Fibroblast of villous mesenchyme (primary cell): ENCODE results near the gene LHFPL2. TPM values are rescaled to one million over a fixed set of nuclear protein-coding genes. Genes with fewer than 3 reads are reported as not detected.
A peak's percentile ranks its signal among the peaks of the same experiment; 100 is the strongest.

ENCODE experiments used
- DNase-seq: peaks from one replicate; pipeline ENCODE4 v3.0.0-alpha.2; 2010; ENCODE audit warnings: low read depth
- H3K4me3 ChIP-seq: 2 replicates; pipeline ENCODE4 v1.5.1; 2011; ENCODE audit warnings: low read depth, mild to moderate bottlenecking, low read length
- total RNA-seq: library from RNA; depleted of rRNA; stranded (reverse); fragments of >200 nt; gene quantifications from 2 replicates; pipeline ENCODE4 v1.2.3, GENCODE V29; 2012
- TF ChIP-seq, protein P1 (sequence below): IDR thresholded peaks from 2 replicates; pipeline ENCODE4 v1.5.1; 2012; ENCODE audit warnings: low read depth, mild to moderate bottlenecking, low read length; ENCODE audit not compliant: insufficient read depth

Gene LHFPL2
- total RNA-seq, 1 donor, result 35.0 TPM

DNA sequence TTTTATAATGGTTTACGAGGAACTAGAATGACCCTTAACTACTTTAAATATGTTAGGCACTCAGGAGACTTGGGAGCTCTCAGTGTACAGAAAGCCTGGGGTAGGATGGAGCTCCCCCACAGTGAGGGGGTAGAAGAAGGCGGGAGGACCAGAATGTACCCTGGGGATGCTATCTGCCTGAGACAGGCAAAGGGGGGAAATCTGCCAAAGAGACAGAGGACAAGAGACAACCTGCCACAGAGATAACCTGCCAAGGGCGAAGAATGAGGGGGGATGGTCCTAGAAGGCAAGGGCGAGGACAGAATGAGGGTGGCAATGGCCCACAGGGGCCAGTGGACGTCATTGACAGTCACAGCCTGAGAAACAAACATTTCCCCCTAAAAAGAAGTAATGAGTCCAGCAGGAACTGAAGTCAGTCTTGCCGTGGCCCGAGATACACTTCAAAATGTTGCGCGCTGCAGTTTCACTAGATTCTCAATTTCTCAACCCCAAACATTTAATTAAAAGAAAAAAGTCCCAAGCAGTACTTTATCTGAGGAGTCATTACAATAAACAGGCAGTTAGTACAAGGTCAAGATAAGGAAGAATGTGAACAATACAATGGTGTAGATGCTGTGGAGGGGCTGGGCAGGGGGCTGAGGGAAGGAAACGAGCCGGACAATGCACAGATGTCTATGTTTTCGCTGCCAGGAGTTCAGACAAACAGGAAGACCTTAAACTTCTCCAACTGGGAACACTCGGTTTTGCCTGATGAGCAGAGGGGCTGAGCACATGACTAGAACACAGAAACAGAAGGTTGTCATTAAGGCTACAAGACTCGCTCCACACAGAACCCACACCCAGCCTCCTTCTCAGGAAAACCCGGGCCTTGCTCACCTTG lies 125.0 kb downstream of the LHFPL2 start:
- TF ChIP-seq, protein P1, sequence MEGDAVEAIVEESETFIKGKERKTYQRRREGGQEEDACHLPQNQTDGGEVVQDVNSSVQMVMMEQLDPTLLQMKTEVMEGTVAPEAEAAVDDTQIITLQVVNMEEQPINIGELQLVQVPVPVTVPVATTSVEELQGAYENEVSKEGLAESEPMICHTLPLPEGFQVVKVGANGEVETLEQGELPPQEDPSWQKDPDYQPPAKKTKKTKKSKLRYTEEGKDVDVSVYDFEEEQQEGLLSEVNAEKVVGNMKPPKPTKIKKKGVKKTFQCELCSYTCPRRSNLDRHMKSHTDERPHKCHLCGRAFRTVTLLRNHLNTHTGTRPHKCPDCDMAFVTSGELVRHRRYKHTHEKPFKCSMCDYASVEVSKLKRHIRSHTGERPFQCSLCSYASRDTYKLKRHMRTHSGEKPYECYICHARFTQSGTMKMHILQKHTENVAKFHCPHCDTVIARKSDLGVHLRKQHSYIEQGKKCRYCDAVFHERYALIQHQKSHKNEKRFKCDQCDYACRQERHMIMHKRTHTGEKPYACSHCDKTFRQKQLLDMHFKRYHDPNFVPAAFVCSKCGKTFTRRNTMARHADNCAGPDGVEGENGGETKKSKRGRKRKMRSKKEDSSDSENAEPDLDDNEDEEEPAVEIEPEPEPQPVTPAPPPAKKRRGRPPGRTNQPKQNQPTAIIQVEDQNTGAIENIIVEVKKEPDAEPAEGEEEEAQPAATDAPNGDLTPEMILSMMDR, result no peak
- H3K4me3 ChIP-seq, result no peak overlapping the region
- no peak for DNase-seq

DNA sequence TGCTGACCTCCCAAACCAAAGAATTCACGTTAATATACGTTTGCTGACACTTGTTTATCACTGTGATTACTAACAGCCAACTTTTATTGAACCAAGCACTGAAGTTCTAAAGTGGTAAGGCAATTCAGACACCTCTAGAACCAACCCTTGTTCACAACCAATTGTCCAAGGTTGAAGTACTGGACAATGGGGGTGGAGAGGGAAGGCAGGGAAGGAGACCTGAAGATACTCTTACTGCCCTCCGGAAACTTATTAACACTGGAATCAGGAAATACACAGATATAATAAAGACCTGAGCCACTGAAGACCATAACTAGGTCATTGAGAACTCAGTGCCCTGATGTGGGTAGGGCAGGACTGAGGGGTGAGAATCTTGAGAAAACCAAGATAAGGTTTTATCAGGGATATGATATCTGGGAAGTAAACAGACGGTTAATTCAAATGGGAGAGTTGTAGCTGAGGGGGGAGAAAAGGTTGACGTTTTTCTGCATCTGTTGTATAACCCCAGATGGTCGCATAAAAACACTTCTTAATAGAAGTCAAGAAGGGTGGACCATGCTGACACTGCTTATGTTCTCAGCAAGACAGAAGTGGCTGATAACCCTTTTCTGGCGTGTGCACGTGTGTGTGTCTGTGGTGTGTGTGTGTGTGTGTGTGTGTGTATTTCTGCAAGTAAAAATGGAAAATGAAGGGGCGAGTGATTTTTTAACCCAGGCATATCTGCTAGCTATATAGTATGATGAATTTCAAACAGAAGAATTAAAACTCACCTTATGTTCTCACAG lies 125.9 kb downstream of the LHFPL2 start:
- TF ChIP-seq, protein P1, result no peak
- H3K4me3 ChIP-seq, result no peak overlapping the region
- peak; percentile 64 for DNase-seq

DNA sequence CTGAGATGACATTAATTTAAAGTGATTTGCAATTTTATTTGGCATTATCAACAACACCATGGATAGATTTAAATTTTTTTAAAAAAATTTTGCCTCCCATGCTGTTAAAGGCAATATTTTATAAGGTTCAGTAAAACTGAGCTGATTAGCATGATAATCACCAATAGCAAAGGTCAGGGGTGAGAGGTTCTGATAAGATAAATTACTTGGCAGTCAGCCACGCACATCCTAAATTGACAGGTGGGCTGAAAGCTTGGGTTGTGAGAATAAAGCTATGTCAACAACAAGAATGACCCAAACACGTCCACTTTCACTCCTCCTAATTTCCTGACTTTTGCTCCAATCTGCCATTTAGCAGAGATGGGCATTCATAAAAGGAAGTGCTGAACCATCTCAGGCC lies 127.1 kb downstream of the LHFPL2 start:
- H3K4me3 ChIP-seq, result no peak overlapping the region
- TF ChIP-seq, protein P1, result no peak
- DNase-seq, result no peak

DNA sequence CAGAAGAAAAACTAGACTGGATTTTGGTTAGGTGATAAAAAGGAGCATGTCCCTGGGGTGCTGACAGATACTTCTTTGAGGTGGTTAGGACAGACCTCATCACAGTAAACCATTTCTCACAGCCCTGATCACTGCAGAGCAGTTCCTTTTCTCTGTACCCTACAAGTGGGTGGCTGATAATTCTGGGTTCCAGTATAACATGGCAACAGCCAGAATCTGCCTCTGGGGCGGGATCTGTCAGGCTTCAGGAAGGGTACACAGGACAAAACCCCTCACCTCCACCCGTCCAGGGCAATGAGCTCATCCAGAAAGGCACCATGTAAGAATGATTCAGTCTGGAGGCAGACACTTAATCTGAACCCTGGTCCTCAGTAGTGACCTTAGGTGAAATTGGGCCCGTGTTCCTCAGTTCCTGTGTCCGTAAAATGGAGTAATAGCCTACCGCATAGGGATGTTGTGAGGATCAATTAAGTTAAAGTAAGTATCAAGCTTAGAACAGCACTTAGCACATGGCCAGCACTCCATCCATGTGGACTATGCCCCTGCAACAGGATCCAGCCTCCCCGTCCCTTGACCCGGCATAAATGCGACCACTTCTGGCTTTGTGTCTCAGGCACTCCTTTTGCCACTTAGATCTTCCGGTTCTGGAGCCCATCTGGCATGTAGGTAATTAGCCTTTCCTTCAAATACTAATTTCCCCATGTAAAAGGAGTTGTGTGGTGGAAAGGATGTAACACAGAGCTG lies 129.2 kb downstream of the LHFPL2 start:
- no peak for DNase-seq
- H3K4me3 ChIP-seq, result no peak overlapping the region
- TF ChIP-seq, protein P1, result no peak

DNA sequence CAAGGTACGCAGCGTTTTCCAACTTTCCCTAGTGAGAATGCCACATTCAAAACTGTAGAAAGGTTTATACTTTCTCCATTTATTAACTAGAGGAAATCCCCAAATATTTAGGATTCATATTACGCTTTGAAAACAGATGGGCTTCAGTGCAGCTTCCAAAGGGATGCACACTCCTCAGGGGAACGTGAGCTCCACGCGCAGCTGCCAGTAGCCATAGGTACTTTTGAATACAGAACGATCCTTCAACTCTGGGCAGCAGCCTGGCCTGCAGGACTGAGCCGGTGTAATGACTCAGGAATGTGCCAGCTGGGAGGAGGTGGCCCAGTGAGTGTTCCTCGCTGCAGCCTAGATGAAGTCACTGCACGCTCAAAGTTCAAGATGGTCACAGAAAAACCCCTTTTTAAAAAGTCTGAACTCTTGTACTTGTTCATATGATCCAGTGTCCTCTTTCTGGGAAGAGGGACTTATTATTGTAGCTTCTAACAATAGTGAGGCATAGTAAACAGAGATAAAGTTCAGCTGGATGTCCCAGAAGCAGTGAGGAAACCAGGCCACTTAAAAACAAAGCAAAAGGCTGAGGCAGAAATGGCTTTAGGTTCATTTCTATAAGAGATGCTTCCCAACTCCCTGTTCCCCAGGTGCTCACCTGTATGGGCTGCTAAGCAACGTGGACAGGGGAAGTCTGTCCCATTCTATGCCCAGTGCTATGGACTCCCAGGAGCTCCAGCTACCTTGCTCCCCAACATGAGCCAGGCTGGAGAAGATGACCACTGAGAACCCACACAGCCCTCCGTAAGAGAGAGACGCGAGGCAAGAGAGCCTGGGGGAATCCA lies 130.0 kb downstream of the LHFPL2 start:
- peak; percentile 69 for DNase-seq
- H3K4me3 ChIP-seq, result no peak overlapping the region
- TF ChIP-seq, protein P1, result no peak

DNA sequence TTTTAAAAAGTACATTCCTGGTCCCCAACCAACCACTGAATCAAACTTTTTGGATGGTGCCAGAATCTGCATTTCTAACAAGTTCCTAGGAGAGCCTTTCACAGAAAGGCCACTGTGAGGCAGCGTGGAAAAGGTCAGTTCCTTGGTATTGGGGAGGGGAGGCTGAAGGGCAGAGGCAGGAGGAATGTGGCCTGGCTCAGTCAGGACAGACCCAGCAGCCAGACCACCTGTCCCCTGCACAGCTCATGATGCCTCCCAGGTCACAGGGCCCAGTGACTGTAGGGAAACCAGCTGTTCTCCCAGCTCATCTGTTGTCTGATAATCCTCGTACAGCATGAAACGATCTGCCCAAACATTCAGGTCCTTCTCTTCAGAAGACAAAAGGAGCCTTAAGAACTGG lies 132.9 kb downstream of the LHFPL2 start:
- DNase-seq, result no peak
- no peak overlapping the region for H3K4me3 ChIP-seq
- TF ChIP-seq, protein P1, result no peak
